Measurements from ENCODE around the gene GALNT3.

The GALNT3 gene

DNA sequence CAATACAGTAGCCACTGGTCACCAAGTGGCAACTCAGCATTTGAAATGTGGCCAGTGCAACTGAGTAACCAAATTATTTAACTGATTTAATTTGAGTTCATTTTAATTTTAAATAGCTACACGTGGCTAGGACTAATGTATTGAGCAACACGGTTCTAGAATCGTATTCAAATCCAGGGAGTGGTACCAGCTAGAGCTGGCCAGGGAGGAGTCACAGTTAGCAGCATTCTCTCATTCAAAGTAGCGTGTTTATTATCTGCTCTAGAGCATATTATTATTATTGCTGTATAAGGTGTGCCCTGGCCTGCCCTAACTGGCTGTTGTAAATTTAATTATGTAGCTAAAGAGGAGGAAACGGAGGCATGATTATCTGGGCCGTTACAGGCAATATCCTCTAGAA lies 92.9 kb downstream of the GALNT3 start:
- FAIRE-seq (no peak), DNase-seq (ENCODE audit: insufficient read length, low spot score) (no peak)
- TF ChIP-seq, protein P1, sequence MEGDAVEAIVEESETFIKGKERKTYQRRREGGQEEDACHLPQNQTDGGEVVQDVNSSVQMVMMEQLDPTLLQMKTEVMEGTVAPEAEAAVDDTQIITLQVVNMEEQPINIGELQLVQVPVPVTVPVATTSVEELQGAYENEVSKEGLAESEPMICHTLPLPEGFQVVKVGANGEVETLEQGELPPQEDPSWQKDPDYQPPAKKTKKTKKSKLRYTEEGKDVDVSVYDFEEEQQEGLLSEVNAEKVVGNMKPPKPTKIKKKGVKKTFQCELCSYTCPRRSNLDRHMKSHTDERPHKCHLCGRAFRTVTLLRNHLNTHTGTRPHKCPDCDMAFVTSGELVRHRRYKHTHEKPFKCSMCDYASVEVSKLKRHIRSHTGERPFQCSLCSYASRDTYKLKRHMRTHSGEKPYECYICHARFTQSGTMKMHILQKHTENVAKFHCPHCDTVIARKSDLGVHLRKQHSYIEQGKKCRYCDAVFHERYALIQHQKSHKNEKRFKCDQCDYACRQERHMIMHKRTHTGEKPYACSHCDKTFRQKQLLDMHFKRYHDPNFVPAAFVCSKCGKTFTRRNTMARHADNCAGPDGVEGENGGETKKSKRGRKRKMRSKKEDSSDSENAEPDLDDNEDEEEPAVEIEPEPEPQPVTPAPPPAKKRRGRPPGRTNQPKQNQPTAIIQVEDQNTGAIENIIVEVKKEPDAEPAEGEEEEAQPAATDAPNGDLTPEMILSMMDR (IDR thresholded peaks at IDR 0.05; ENCODE audit: insufficient read depth, missing control alignments), result no peak

DNA sequence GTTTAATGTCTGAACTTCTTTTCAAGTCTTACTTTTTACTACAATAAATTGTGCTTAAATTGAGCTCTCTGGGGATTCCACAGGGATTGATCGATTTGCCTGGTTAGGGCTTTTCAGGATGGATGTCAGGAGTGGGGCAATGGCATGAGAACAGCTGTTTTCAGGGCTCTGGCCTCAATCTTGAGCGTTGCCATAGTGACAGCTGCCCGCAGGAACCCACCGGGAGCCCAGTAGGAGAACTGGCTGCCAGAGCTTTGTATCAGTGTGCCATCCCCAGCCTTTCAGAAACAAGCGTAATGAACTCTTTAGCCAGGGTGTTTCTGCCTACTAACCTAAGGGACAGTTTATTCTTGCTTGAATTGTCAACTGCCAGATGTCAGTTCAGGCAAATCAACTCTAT lies 93.5 kb downstream of the GALNT3 start:
- TF ChIP-seq, protein P1 (IDR thresholded peaks at IDR 0.05; ENCODE audit: insufficient read depth, missing control alignments), result no peak
- no peak for DNase-seq (ENCODE audit: insufficient read length, low spot score)
- no peak for FAIRE-seq

- DNase-seq (ENCODE audit: insufficient read length, low spot score) (no peak), FAIRE-seq (no peak)
- TF ChIP-seq, protein P1 (IDR thresholded peaks at IDR 0.05; ENCODE audit: insufficient read depth, missing control alignments), result no peak
These were observed 94.1 kb downstream of the GALNT3 start for GRCh38 chr2:165699946-165700345.

GRCh38 chr2:165698444-165698884 lies 95.6 kb downstream of the GALNT3 start:
- FAIRE-seq (peak; percentile 85), DNase-seq (ENCODE audit: insufficient read length, low spot score) (no peak)
- TF ChIP-seq, protein P1 (IDR thresholded peaks at IDR 0.05; ENCODE audit: insufficient read depth, missing control alignments), result peak; percentile 77

GRCh38 chr2:165697748-165698443 lies 96.2 kb downstream of the GALNT3 start:
- DNase-seq (ENCODE audit: insufficient read length, low spot score), result no peak
- TF ChIP-seq, protein P1 (IDR thresholded peaks at IDR 0.05; ENCODE audit: insufficient read depth, missing control alignments), result no peak
- no peak for FAIRE-seq
